GM23338 (cell line): ENCODE data around the gene ADAP1. TPM values are rescaled to one million over a fixed set of nuclear protein-coding genes. Genes with fewer than 3 reads are reported as not detected.
"Not testable (repeated sequence)": the region's sequence is repeated elsewhere in the genome, so short reads cannot be mapped to it uniquely, and the experiment has no call there.

ENCODE experiments used
- ATAC-seq: fragments of 200-7000 bp; cut with Tn5 transposase; 3 replicates; pipeline ENCODE4 v1.9.1; 2020
- DNase-seq: peaks from one replicate; pipeline ENCODE4 v3.0.0-alpha.2; 2015; ENCODE audit warnings: low spot score
- H2AFZ ChIP-seq: fragments of 200-600 bp; sonication (generic); 2 replicates; pipeline ENCODE4 v1.8.0; 2016; ENCODE audit warnings: antibody characterized with exemption, mild to moderate bottlenecking, moderate library complexity
- H3F3A ChIP-seq: fragments of 200-600 bp; sonication (generic); replicated peaks from 2 replicates; pipeline ENCODE4 v1.8.0; 2017; ENCODE audit warnings: antibody characterized with exemption, mixed run types, low read depth
- H3K27ac ChIP-seq: fragments of 200-600 bp; sonication (generic); 2 replicates; pipeline ENCODE4 v1.6.1; 2016; ENCODE audit warnings: low read depth
- H3K27me3 ChIP-seq: fragments of 200-600 bp; sonication (generic); 2 replicates; pipeline ENCODE4 v1.8.0; 2016; ENCODE audit warnings: mild to moderate bottlenecking, mixed run types, moderate library complexity; ENCODE audit not compliant: insufficient read depth
- H3K36me3 ChIP-seq: fragments of 200-600 bp; sonication (generic); 2 replicates; pipeline ENCODE4 v1.8.0; 2016; ENCODE audit warnings: mild to moderate bottlenecking; ENCODE audit not compliant: insufficient read depth
- H3K4me1 ChIP-seq: fragments of 200-600 bp; sonication (generic); 2 replicates; pipeline ENCODE4 v1.8.0; 2016; ENCODE audit warnings: mild to moderate bottlenecking, moderate library complexity; ENCODE audit not compliant: insufficient read depth
- H3K4me2 ChIP-seq: fragments of 200-600 bp; sonication (generic); 2 replicates; pipeline ENCODE4 v1.7.1; 2017; ENCODE audit warnings: mixed run types
- H3K4me3 ChIP-seq: fragments of 200-600 bp; sonication (generic); 2 replicates; pipeline ENCODE4 v1.6.1; 2016; ENCODE audit warnings: mixed run types
- H3K79me2 ChIP-seq: fragments of 200-600 bp; sonication (generic); replicated peaks from 2 replicates; pipeline ENCODE4 v1.8.0; 2017; ENCODE audit warnings: mild to moderate bottlenecking; ENCODE audit not compliant: insufficient read depth
- H3K9me2 ChIP-seq: fragments of 200-600 bp; sonication (generic); 2 replicates; pipeline ENCODE4 v1.8.0; 2017; ENCODE audit not compliant: insufficient read depth
- H4K20me1 ChIP-seq: fragments of 200-600 bp; sonication (generic); replicated peaks from 2 replicates; pipeline ENCODE4 v1.8.0; 2017; ENCODE audit warnings: mild to moderate bottlenecking; ENCODE audit not compliant: insufficient read depth
- H3K27ac Mint-ChIP-seq: 2 replicates; pipeline ENCODE4 v1.8.0; 2020; ENCODE audit warnings: inconsistent platforms, mild to moderate bottlenecking, moderate library complexity, mixed read lengths
- H3K27me3 Mint-ChIP-seq: 3 replicates; pipeline ENCODE4 v1.8.0; 2022; ENCODE audit warnings: low read depth, mild to moderate bottlenecking, moderate library complexity, mixed read lengths, inconsistent platforms; ENCODE audit not compliant: insufficient read depth, poor library complexity
- H3K36me3 Mint-ChIP-seq: 3 replicates; pipeline ENCODE4 v1.8.0; 2021; ENCODE audit warnings: low read depth, mild to moderate bottlenecking, inconsistent platforms, moderate library complexity, mixed read lengths
- H3K4me1 Mint-ChIP-seq: 3 replicates; pipeline ENCODE4 v1.8.0; 2020; ENCODE audit warnings: mild to moderate bottlenecking, inconsistent platforms, mixed read lengths
- H3K4me3 Mint-ChIP-seq: 3 replicates; pipeline ENCODE4 v1.8.0; 2021; ENCODE audit warnings: moderate library complexity, mild to moderate bottlenecking, inconsistent platforms, mixed read lengths
- H3K9me3 Mint-ChIP-seq: 3 replicates; pipeline ENCODE4 v1.8.0; 2020; ENCODE audit warnings: moderate library complexity, mild to moderate bottlenecking, inconsistent platforms, mixed read lengths
- EZH2 ChIP-seq: fragments of 200-600 bp; sonication (generic); IDR thresholded peaks from one replicate; pipeline ENCODE4 v1.8.0; 2017; ENCODE audit warnings: antibody characterized with exemption, mild to moderate bottlenecking, low read depth; ENCODE audit not compliant: unreplicated experiment
- NANOG ChIP-seq: IDR thresholded peaks from 2 replicates; pipeline ENCODE4 v1.6.1; 2016; ENCODE audit warnings: antibody characterized with exemption, borderline replicate concordance
- POLR2AphosphoS5 ChIP-seq: IDR thresholded peaks from 2 replicates; pipeline ENCODE4 v1.6.1; 2016; ENCODE audit warnings: antibody characterized with exemption, low read depth
- STAT1 ChIP-seq: IDR thresholded peaks from one replicate; pipeline ENCODE4 v1.6.1; 2016; ENCODE audit warnings: antibody characterized with exemption; ENCODE audit not compliant: unreplicated experiment
- ZNF331 ChIP-seq: fragments of 250-450 bp; sonication (Bioruptor Pico); IDR thresholded peaks from 2 replicates; pipeline ENCODE4 v1.5.0; 2020; ENCODE audit warnings: low read depth, mild to moderate bottlenecking, moderate library complexity
- polyA plus RNA-seq: library from polyadenylated mRNA; unstranded; fragments of >200 nt; fragmentation: Nextera tagmentation; extraction: Ambion mirVana; gene quantifications from 2 replicates; pipeline ENCODE4 v1.2.1, GENCODE V29; 2016
- total RNA-seq: library from RNA; depleted of rRNA; stranded (reverse); fragments of >200 nt; shearing (Covaris generic); gene quantifications from 2 replicates; pipeline ENCODE4 v1.2.3, GENCODE V29; 2014
- TF ChIP-seq, protein P1 (sequence below): IDR thresholded peaks from 2 replicates; pipeline ENCODE4 v1.6.1; 2016; ENCODE audit warnings: antibody characterized with exemption
- TF ChIP-seq, protein P2 (sequence below): IDR thresholded peaks from one replicate; pipeline ENCODE4 v1.6.1; 2018; ENCODE audit warnings: antibody characterized with exemption; ENCODE audit not compliant: unreplicated experiment
- TF ChIP-seq, protein P3 (sequence below), 2 experiments: fragments of 200-600 bp in 1 of 2; sonication (generic) in 1 of 2; conservative IDR thresholded peaks; 2 replicates each; pipeline versions ENCODE4 v1.5.1 to v1.6.1; 2016 to 2017; ENCODE audit warnings: antibody characterized with exemption in 2 of 2, low read depth in 2 of 2, mild to moderate bottlenecking in 2 of 2, moderate library complexity in 1 of 2

The ADAP1 gene
- total and polyA plus RNA-seq, 2 experiments from 2014 or later, result 2.2 to 9.6 TPM

DNA sequence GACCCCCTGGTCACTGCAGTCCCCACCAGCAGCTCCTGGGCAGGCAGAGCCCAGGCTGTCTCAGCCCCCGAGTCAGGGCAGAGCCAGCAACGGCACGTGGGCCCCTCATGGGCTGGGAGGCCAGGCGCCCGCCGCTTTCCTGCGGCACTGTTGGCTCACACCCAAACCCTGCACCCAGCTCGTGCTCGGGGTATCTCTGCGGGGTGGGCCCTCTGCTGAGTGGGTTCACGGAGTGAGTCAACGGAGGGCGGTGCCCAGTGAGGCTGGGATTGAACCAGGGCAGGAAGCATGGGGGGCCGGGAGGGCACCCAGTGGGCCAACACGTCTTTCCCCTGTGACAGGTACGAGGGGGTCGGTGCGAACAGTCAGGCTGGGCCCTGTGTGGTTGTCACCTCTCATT, 28.9 kb downstream of the ADAP1 start:
- H3K79me2 ChIP-seq, result no peaks in the 10 kb centered on the region
- H3K27ac Mint-ChIP-seq, result no peak overlapping the region
- H3K4me1 Mint-ChIP-seq, result no peaks in the 10 kb centered on the region; the same call in 2 of the 3 replicates
- DNase-seq (no peak), ATAC-seq (no peak)
- no peak overlapping the region for H2AFZ ChIP-seq
- peaks cover 7% of the 10 kb centered on the region for H3K27me3 Mint-ChIP-seq
- no peaks in the 10 kb centered on the region for H3K9me2 ChIP-seq
- H4K20me1 ChIP-seq, result no peaks in the 10 kb centered on the region
- H3K36me3 ChIP-seq, result no peaks in the 10 kb centered on the region
- H3K4me1 ChIP-seq, result no peaks in the 10 kb centered on the region
- H3K27me3 ChIP-seq, result no peaks in the 10 kb centered on the region
- H3K4me3 Mint-ChIP-seq, result no peak overlapping the region
- TF ChIP-seq, protein P1, sequence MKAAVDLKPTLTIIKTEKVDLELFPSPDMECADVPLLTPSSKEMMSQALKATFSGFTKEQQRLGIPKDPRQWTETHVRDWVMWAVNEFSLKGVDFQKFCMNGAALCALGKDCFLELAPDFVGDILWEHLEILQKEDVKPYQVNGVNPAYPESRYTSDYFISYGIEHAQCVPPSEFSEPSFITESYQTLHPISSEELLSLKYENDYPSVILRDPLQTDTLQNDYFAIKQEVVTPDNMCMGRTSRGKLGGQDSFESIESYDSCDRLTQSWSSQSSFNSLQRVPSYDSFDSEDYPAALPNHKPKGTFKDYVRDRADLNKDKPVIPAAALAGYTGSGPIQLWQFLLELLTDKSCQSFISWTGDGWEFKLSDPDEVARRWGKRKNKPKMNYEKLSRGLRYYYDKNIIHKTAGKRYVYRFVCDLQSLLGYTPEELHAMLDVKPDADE, result no peak
- no peak for TF ChIP-seq STAT1
- no peak for TF ChIP-seq EZH2
- TF ChIP-seq, protein P2, sequence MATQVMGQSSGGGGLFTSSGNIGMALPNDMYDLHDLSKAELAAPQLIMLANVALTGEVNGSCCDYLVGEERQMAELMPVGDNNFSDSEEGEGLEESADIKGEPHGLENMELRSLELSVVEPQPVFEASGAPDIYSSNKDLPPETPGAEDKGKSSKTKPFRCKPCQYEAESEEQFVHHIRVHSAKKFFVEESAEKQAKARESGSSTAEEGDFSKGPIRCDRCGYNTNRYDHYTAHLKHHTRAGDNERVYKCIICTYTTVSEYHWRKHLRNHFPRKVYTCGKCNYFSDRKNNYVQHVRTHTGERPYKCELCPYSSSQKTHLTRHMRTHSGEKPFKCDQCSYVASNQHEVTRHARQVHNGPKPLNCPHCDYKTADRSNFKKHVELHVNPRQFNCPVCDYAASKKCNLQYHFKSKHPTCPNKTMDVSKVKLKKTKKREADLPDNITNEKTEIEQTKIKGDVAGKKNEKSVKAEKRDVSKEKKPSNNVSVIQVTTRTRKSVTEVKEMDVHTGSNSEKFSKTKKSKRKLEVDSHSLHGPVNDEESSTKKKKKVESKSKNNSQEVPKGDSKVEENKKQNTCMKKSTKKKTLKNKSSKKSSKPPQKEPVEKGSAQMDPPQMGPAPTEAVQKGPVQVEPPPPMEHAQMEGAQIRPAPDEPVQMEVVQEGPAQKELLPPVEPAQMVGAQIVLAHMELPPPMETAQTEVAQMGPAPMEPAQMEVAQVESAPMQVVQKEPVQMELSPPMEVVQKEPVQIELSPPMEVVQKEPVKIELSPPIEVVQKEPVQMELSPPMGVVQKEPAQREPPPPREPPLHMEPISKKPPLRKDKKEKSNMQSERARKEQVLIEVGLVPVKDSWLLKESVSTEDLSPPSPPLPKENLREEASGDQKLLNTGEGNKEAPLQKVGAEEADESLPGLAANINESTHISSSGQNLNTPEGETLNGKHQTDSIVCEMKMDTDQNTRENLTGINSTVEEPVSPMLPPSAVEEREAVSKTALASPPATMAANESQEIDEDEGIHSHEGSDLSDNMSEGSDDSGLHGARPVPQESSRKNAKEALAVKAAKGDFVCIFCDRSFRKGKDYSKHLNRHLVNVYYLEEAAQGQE, result no peak
- TF ChIP-seq, protein P3, sequence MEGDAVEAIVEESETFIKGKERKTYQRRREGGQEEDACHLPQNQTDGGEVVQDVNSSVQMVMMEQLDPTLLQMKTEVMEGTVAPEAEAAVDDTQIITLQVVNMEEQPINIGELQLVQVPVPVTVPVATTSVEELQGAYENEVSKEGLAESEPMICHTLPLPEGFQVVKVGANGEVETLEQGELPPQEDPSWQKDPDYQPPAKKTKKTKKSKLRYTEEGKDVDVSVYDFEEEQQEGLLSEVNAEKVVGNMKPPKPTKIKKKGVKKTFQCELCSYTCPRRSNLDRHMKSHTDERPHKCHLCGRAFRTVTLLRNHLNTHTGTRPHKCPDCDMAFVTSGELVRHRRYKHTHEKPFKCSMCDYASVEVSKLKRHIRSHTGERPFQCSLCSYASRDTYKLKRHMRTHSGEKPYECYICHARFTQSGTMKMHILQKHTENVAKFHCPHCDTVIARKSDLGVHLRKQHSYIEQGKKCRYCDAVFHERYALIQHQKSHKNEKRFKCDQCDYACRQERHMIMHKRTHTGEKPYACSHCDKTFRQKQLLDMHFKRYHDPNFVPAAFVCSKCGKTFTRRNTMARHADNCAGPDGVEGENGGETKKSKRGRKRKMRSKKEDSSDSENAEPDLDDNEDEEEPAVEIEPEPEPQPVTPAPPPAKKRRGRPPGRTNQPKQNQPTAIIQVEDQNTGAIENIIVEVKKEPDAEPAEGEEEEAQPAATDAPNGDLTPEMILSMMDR (conservative IDR thresholded peaks at IDR 0.05; ENCODE audit: low read depth in 2 of 2), result no peak
- no peak for TF ChIP-seq NANOG
- H3K9me3 Mint-ChIP-seq, result no peaks in the 10 kb centered on the region
- H3K27ac ChIP-seq, result no peak overlapping the region
- H3K4me2 ChIP-seq, result no peak overlapping the region
- no peak overlapping the region for H3K4me3 ChIP-seq
- H3F3A ChIP-seq, result no peaks in the 10 kb centered on the region
- H3K36me3 Mint-ChIP-seq, result no peaks in the 10 kb centered on the region

DNA sequence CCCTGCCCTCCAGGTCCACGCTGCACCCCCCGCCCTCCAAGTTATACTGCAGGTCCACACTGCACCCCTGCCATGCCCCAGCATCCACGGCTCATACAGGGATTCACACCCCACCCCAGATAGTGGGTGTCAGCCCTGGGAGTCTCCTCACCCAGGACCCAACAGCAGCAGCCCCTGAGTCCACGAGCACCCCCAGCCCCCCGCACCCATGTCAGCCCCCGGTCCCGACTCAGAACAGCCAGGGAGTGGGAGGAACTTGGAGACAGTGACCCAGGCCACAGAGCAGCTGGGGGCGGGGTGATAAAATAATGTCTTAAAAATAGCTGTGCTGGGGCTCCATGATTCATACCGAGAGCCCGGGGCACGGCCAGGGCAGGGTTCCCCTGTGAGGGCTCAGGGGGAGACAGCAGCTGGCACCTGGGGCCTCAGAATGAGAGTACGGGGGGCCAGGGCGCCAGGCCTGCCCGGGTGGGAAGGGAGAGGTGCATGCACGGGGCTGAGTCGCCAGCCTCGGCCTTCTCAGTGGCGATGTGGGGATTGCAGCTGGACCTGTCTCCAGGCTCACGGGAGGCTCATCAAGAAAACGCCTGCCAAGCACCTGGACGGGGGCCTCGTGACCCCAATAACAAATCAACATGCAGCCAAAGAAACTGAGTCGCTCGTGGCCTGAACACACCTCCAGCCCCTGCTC, 29.8 kb downstream of the ADAP1 start:
- Mint-ChIP-seq H3K27ac (no peak overlapping the region), H3K4me1 (no peaks in the 10 kb centered on the region; the same call in 2 of the 3 replicates), H3K4me3 (no peak overlapping the region), H3K9me3 (no peaks in the 10 kb centered on the region), H3K36me3 (no peaks in the 10 kb centered on the region), H3K27me3 (peaks cover 3% of the 10 kb centered on the region)
- Histone ChIP-seq H4K20me1 (no peaks in the 10 kb centered on the region), H3K4me2 (no peak overlapping the region), H3K9me2 (no peaks in the 10 kb centered on the region), H3K27ac (no peak overlapping the region), H3K79me2 (no peaks in the 10 kb centered on the region), H3K36me3 (no peaks in the 10 kb centered on the region), H3K27me3 (no peaks in the 10 kb centered on the region), H3K4me3 (no peak overlapping the region), H3K4me1 (no peaks in the 10 kb centered on the region), H2AFZ (no peak overlapping the region), H3F3A (no peaks in the 10 kb centered on the region)
- no peak for DNase-seq
- TF ChIP-seq POLR2AphosphoS5 (no peak), ZNF331 (no peak), EZH2 (no peak), STAT1 (no peak)
- TF ChIP-seq, protein P2, result no peak
- no peak for ATAC-seq

DNA sequence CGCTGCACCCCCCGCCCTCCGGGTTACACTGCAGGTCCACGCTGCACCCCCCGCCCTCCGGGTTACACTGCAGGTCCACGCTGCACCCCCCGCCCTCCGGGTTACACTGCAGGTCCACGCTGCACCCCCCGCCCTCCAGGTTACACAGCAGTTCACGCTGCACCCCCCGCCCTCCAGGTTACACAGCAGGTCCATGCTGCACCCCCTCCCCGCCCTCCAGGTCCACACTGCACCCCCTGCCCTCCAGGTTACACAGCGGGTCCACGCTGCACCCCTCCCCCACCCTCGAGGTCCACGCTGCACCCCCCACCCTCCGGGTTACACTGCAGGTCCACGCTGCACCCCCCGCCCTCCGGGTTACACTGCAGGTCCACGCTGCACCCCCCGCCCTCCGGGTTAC, 30.4 kb downstream of the ADAP1 start:
- not testable (repeated sequence) for H3K4me2 ChIP-seq, H2AFZ ChIP-seq, H3K79me2 ChIP-seq, H3K4me3 ChIP-seq, H3F3A ChIP-seq, DNase-seq, H3K4me3 Mint-ChIP-seq, H3K4me1 Mint-ChIP-seq, H3K36me3 Mint-ChIP-seq, H3K27ac ChIP-seq, H3K27me3 Mint-ChIP-seq, H3K27me3 ChIP-seq, ATAC-seq, H3K36me3 ChIP-seq, H3K9me3 Mint-ChIP-seq, H3K27ac Mint-ChIP-seq, H4K20me1 ChIP-seq, H3K4me1 ChIP-seq, H3K9me2 ChIP-seq
